Renal pelvis (tissue), 3 donors: ENCODE data around the gene GMIP. TPM values are rescaled to one million over a fixed set of nuclear protein-coding genes. Genes with fewer than 3 reads are reported as not detected.

Experiments used
- polyA plus RNA-seq, 3 donors: library from polyadenylated mRNA; unstranded; fragments of 120-200 nt; gene quantifications; one replicate each; pipeline ENCODE4 v1.2.1, GENCODE V29; 2013; ENCODE audit not compliant: insufficient read length in 3 of 3

The GMIP gene
- polyA plus RNA-seq, 3 donors: 4.9 to 7.0 (median 6.6) TPM

Other genes with a start within 250 kb of the GMIP start
- gene GATAD2A, start 238.0 kb downstream of the GMIP start, polyA plus RNA-seq: 10 to 100 TPM; 48.7 to 61.4 (median 56.4) TPM
- gene TSSK6, start 128.1 kb downstream of the GMIP start, polyA plus RNA-seq: 1 to 10 TPM; 1.2 to 2.3 (median 1.5) TPM
- gene NDUFA13, start 127.4 kb downstream of the GMIP start, polyA plus RNA-seq: 100 to 1,000 TPM; 282 to 374 (median 324) TPM
- gene YJEFN3, start 114.7 kb downstream of the GMIP start, polyA plus RNA-seq: 10 to 100 TPM in 2 of 3 donors, 1 to 10 TPM in 1; 5.5 to 15.2 (median 12.4) TPM
- gene CILP2, start 105.4 kb downstream of the GMIP start, polyA plus RNA-seq: under 1 TPM; 0.16 to 0.27 (median 0.21) TPM
- gene PBX4, start 25.0 kb downstream of the GMIP start, polyA plus RNA-seq: 1 to 10 TPM; 3.8 to 7.6 (median 5.8) TPM
- gene LPAR2, start 15.4 kb downstream of the GMIP start, polyA plus RNA-seq: 10 to 100 TPM; 33.1 to 34.6 (median 33.7) TPM
- 10 to 100 TPM; 55.3 to 66.9 (median 59.9) TPM for gene ATP13A1, start 20.0 kb upstream of the GMIP start, polyA plus RNA-seq
- 10 to 100 TPM; 13.2 to 18.4 (median 15.1) TPM for gene ZNF101, start 25.2 kb upstream of the GMIP start, polyA plus RNA-seq
- 10 to 100 TPM; 12.4 to 15.7 (median 12.5) TPM for gene ZNF14, start 89.5 kb upstream of the GMIP start, polyA plus RNA-seq
- gene ZNF506, start 178.1 kb upstream of the GMIP start, polyA plus RNA-seq: 10 to 100 TPM; 27.4 to 41.0 (median 34.3) TPM
- gene ZNF253, start 222.2 kb upstream of the GMIP start, polyA plus RNA-seq: 10 to 100 TPM; 29.0 to 37.7 (median 31.3) TPM